Nephron progenitor cell (in vitro differentiated cells): ENCODE data around the gene PTPRU.

Experiments used
- DNase-seq: peaks from one replicate; pipeline ENCODE4 v3.0.0; 2021
- H3K27ac Mint-ChIP-seq: 2 replicates; pipeline ENCODE4 v1.8.0; 2021; ENCODE audit warnings: mild to moderate bottlenecking, moderate library complexity, mixed read lengths
- H3K27me3 Mint-ChIP-seq: 2 replicates; pipeline ENCODE4 v1.8.0; 2021; ENCODE audit warnings: mild to moderate bottlenecking, low read depth, mixed read lengths; ENCODE audit not compliant: poor library complexity
- H3K36me3 Mint-ChIP-seq: 2 replicates; pipeline ENCODE4 v1.8.0; 2021; ENCODE audit warnings: low read depth, mixed read lengths
- H3K4me1 Mint-ChIP-seq: 2 replicates; pipeline ENCODE4 v1.8.0; 2021; ENCODE audit warnings: mixed read lengths
- H3K4me3 Mint-ChIP-seq: 2 replicates; pipeline ENCODE4 v1.8.0; 2021; ENCODE audit warnings: mild to moderate bottlenecking, moderate library complexity, mixed read lengths
- H3K9me3 Mint-ChIP-seq: 2 replicates; pipeline ENCODE4 v1.8.0; 2021; ENCODE audit warnings: mild to moderate bottlenecking, moderate library complexity, mixed read lengths
- TF ChIP-seq, protein P1 (sequence below): fragments of 200-600 bp; sonication (generic); IDR thresholded peaks from 2 replicates; pipeline ENCODE4 v1.5.0; 2021; ENCODE audit warnings: antibody characterized with exemption

The PTPRU gene

DNA sequence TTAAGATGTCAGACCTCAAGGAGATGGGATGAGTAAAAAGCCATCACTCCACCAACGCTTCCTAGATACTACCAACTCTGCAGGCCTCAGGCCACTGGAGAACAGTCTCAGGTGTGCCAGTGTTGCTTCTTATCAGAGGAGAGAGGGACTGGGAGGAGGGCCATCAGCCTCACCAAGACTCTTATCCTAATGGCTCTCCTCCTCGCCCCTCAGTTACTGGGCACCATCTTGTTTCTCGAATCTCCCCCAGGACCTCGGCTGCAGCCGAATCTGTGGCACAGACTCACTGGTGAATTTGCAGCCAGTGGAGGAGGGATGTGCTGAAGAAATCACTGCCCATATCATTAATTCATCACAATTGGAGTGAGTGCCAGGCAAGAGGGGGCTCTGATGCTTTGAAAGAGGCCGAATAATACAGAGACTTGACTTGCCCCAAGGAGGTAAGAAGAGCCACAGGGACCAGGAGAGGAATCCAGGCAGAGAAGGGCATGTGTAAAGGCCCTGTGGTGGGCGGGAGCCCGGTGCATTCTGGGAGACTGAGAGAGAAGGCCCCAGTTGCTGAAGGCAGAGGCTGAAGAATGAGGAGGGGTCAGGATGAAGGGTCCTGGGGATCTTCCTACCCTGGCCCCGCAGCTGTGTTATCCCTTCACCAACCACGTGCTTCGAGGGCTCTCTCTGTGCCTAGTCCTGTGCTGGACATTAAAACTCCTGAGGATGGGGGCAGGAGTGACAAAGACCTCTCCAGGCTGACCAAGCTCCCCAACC is 129.8 kb downstream of the PTPRU start:
- DNase-seq, result no peak
- TF ChIP-seq, protein P1, sequence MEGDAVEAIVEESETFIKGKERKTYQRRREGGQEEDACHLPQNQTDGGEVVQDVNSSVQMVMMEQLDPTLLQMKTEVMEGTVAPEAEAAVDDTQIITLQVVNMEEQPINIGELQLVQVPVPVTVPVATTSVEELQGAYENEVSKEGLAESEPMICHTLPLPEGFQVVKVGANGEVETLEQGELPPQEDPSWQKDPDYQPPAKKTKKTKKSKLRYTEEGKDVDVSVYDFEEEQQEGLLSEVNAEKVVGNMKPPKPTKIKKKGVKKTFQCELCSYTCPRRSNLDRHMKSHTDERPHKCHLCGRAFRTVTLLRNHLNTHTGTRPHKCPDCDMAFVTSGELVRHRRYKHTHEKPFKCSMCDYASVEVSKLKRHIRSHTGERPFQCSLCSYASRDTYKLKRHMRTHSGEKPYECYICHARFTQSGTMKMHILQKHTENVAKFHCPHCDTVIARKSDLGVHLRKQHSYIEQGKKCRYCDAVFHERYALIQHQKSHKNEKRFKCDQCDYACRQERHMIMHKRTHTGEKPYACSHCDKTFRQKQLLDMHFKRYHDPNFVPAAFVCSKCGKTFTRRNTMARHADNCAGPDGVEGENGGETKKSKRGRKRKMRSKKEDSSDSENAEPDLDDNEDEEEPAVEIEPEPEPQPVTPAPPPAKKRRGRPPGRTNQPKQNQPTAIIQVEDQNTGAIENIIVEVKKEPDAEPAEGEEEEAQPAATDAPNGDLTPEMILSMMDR, result no peak
- Mint-ChIP-seq H3K27ac (no peak overlapping the region), H3K27me3 (peaks cover 16% of the 10 kb centered on the region), H3K36me3 (no peaks in the 10 kb centered on the region), H3K4me3 (no peak overlapping the region), H3K9me3 (no peaks in the 10 kb centered on the region), H3K4me1 (peaks cover 18% of the 10 kb centered on the region)

DNA sequence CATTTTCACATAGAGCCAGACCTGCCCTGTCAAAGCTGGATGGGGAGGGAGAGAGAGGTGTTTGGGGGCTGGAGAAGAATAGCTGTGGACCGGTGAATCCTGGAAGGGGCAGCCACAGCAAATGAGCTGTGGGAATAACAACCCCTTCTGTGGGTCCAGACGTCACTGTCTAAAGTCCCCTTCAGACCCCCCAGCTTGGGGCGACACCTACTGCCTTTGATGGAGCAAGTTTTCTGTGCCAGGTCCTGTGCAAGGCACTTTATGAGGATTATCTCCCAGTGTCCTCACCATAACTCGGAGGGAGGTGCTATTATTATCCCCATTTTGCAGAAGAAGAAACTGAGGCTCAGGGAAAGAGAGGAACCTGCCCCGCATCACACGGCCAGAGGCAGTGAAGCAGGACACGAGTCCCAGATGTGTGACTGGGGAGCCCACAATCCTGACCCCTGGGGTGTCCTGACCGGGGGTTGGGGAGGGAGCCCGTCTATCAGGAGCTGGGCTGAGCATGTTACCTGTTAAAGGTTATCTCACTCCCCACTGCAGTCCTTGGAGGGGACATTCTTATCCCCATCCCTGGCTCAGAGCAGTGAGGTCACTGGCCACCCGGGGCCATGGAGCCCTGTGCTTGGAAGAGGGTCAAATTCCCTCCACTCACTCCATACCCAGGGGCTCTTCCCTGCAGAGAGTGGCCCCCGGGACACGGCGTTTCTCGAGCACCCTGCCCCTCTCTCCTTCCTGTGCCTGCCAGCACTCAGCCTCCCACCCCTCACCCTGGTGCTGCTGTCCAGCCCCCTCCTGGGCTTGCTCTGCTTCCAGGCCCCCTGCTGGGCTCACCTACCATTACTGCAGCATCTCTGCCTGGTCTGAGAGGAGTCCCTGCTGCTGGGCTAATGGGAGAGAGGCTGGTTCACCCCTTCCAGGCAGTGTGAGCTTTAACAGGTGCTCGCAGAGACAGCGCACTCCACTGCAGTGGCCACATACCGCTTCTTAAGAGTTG is 132.9 kb downstream of the PTPRU start:
- H3K9me3 Mint-ChIP-seq, result peaks cover 5% of the 10 kb centered on the region
- H3K27ac Mint-ChIP-seq, result no peak overlapping the region
- peaks cover 20% of the 10 kb centered on the region for H3K4me1 Mint-ChIP-seq
- TF ChIP-seq, protein P1, result no peak
- peaks cover 36% of the 10 kb centered on the region for H3K27me3 Mint-ChIP-seq
- DNase-seq, result no peak
- no peaks in the 10 kb centered on the region for H3K36me3 Mint-ChIP-seq
- H3K4me3 Mint-ChIP-seq, result no peak overlapping the region

DNA sequence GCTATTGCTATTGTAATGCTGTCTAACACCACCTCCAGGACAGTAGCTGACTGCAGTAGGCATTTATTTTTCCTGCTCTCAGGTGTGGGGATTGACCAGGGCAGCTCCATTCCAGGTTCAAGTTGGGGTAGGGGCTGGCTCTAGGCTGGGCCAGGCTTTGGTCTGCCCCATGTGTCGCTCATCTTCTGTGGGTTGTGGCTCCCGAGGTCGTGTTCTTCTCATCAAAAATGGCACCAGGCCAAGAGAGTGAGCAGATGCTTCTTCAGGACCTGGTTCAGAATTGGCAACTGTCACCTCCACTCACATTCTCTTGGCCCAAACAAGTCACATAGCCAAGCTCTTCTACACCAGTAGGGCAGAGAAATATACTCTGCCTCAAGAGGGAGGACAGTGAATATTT is 133.7 kb downstream of the PTPRU start:
- Mint-ChIP-seq H3K27me3 (peaks cover 32% of the 10 kb centered on the region), H3K36me3 (no peaks in the 10 kb centered on the region), H3K27ac (no peak overlapping the region), H3K4me1 (peaks cover 11% of the 10 kb centered on the region), H3K9me3 (peaks cover 13% of the 10 kb centered on the region), H3K4me3 (no peak overlapping the region)
- TF ChIP-seq, protein P1, result no peak
- DNase-seq, result no peak

DNA sequence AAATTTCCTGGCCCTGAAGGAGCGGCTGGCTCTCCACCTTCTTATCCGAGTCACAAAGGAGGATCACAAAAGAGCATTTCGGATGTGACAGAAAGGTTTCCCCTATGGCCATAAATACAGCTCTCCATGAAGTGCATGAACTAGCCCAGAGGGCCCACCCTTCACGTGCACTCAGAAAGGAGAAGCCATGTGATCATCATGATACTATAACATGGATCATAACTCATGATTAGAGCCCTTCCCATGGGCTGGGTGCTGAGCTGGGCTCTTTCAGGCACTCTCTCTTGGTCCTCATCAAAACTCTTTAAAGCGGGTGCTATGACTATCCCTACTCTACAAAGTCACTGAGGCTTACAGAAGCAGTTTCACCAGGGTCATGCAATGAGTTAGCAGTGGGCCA is 135.0 kb downstream of the PTPRU start:
- TF ChIP-seq, protein P1, result no peak
- no peak for DNase-seq
- peaks cover 25% of the 10 kb centered on the region for H3K9me3 Mint-ChIP-seq
- H3K27me3 Mint-ChIP-seq, result peaks cover 40% of the 10 kb centered on the region
- peaks cover under 1% of the 10 kb centered on the region for H3K36me3 Mint-ChIP-seq
- no peak overlapping the region for H3K27ac Mint-ChIP-seq
- peaks cover 5% of the 10 kb centered on the region for H3K4me1 Mint-ChIP-seq
- H3K4me3 Mint-ChIP-seq, result no peak overlapping the region

DNA sequence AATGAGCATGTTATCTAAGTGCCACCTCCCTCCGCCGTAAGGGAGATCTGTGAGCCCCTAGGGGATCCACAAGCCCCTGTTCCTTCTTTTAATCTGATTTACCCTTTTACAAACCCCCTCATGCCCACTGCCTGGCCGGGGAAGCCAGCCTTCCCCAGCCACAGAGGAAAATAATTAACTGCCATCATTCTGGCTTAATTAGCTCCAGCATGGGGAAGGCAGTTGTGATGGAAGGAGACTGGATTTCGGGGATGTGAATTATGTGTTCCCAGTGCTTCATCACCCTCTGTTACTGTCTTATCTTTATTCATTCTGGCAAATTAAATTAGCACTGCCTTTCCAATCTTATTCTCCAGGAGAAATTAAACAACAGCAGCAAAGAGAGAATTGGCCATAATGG is 135.8 kb downstream of the PTPRU start:
- Mint-ChIP-seq H3K9me3 (peaks cover 33% of the 10 kb centered on the region), H3K27ac (no peak overlapping the region), H3K27me3 (peaks cover 42% of the 10 kb centered on the region), H3K36me3 (peaks cover 5% of the 10 kb centered on the region), H3K4me1 (peaks cover 5% of the 10 kb centered on the region), H3K4me3 (no peak overlapping the region)
- no peak for DNase-seq
- TF ChIP-seq, protein P1, result no peak
